GM23338 (cell line): ENCODE measurements around the gene KYAT1. TPM values are rescaled to one million over a fixed set of nuclear protein-coding genes. Genes with fewer than 3 reads are reported as not detected.

ENCODE experiments used
- ATAC-seq: fragments of 200-7000 bp; cut with Tn5 transposase; 3 replicates; pipeline ENCODE4 v1.9.1; 2020
- DNase-seq: peaks from one replicate; pipeline ENCODE4 v3.0.0-alpha.2; 2015; ENCODE audit warnings: low spot score
- H2AFZ ChIP-seq: fragments of 200-600 bp; sonication (generic); 2 replicates; pipeline ENCODE4 v1.8.0; 2016; ENCODE audit warnings: antibody characterized with exemption, mild to moderate bottlenecking, moderate library complexity
- H3F3A ChIP-seq: fragments of 200-600 bp; sonication (generic); replicated peaks from 2 replicates; pipeline ENCODE4 v1.8.0; 2017; ENCODE audit warnings: antibody characterized with exemption, mixed run types, low read depth
- H3K27ac ChIP-seq: fragments of 200-600 bp; sonication (generic); 2 replicates; pipeline ENCODE4 v1.6.1; 2016; ENCODE audit warnings: low read depth
- H3K27me3 ChIP-seq: fragments of 200-600 bp; sonication (generic); 2 replicates; pipeline ENCODE4 v1.8.0; 2016; ENCODE audit warnings: mild to moderate bottlenecking, mixed run types, moderate library complexity; ENCODE audit not compliant: insufficient read depth
- H3K36me3 ChIP-seq: fragments of 200-600 bp; sonication (generic); 2 replicates; pipeline ENCODE4 v1.8.0; 2016; ENCODE audit warnings: mild to moderate bottlenecking; ENCODE audit not compliant: insufficient read depth
- H3K4me1 ChIP-seq: fragments of 200-600 bp; sonication (generic); 2 replicates; pipeline ENCODE4 v1.8.0; 2016; ENCODE audit warnings: mild to moderate bottlenecking, moderate library complexity; ENCODE audit not compliant: insufficient read depth
- H3K4me2 ChIP-seq: fragments of 200-600 bp; sonication (generic); 2 replicates; pipeline ENCODE4 v1.7.1; 2017; ENCODE audit warnings: mixed run types
- H3K4me3 ChIP-seq: fragments of 200-600 bp; sonication (generic); 2 replicates; pipeline ENCODE4 v1.6.1; 2016; ENCODE audit warnings: mixed run types
- H3K79me2 ChIP-seq: fragments of 200-600 bp; sonication (generic); replicated peaks from 2 replicates; pipeline ENCODE4 v1.8.0; 2017; ENCODE audit warnings: mild to moderate bottlenecking; ENCODE audit not compliant: insufficient read depth
- H3K9me2 ChIP-seq: fragments of 200-600 bp; sonication (generic); 2 replicates; pipeline ENCODE4 v1.8.0; 2017; ENCODE audit not compliant: insufficient read depth
- H4K20me1 ChIP-seq: fragments of 200-600 bp; sonication (generic); replicated peaks from 2 replicates; pipeline ENCODE4 v1.8.0; 2017; ENCODE audit warnings: mild to moderate bottlenecking; ENCODE audit not compliant: insufficient read depth
- H3K27ac Mint-ChIP-seq: 2 replicates; pipeline ENCODE4 v1.8.0; 2020; ENCODE audit warnings: inconsistent platforms, mild to moderate bottlenecking, moderate library complexity, mixed read lengths
- H3K27me3 Mint-ChIP-seq: 3 replicates; pipeline ENCODE4 v1.8.0; 2022; ENCODE audit warnings: low read depth, mild to moderate bottlenecking, moderate library complexity, mixed read lengths, inconsistent platforms; ENCODE audit not compliant: insufficient read depth, poor library complexity
- H3K36me3 Mint-ChIP-seq: 3 replicates; pipeline ENCODE4 v1.8.0; 2021; ENCODE audit warnings: low read depth, mild to moderate bottlenecking, inconsistent platforms, moderate library complexity, mixed read lengths
- H3K4me1 Mint-ChIP-seq: 3 replicates; pipeline ENCODE4 v1.8.0; 2020; ENCODE audit warnings: mild to moderate bottlenecking, inconsistent platforms, mixed read lengths
- H3K4me3 Mint-ChIP-seq: 3 replicates; pipeline ENCODE4 v1.8.0; 2021; ENCODE audit warnings: moderate library complexity, mild to moderate bottlenecking, inconsistent platforms, mixed read lengths
- H3K9me3 Mint-ChIP-seq: 3 replicates; pipeline ENCODE4 v1.8.0; 2020; ENCODE audit warnings: moderate library complexity, mild to moderate bottlenecking, inconsistent platforms, mixed read lengths
- CREB1 ChIP-seq: fragments of 250-450 bp; sonication (Bioruptor Pico); IDR thresholded peaks from 2 replicates; pipeline ENCODE4 v1.5.0; 2020; ENCODE audit warnings: low read depth, mild to moderate bottlenecking, moderate library complexity
- EZH2phosphoT487 ChIP-seq: fragments of 200-600 bp; sonication (generic); IDR thresholded peaks from one replicate; pipeline ENCODE4 v1.8.1; 2018; ENCODE audit warnings: antibody characterized with exemption; ENCODE audit not compliant: unreplicated experiment
- JUNB ChIP-seq: IDR thresholded peaks from one replicate; pipeline ENCODE4 v1.6.1; 2016; ENCODE audit warnings: antibody characterized with exemption; ENCODE audit not compliant: unreplicated experiment
- NANOG ChIP-seq: IDR thresholded peaks from 2 replicates; pipeline ENCODE4 v1.6.1; 2016; ENCODE audit warnings: antibody characterized with exemption, borderline replicate concordance
- POLR2AphosphoS5 ChIP-seq: IDR thresholded peaks from 2 replicates; pipeline ENCODE4 v1.6.1; 2016; ENCODE audit warnings: antibody characterized with exemption, low read depth
- STAT1 ChIP-seq: IDR thresholded peaks from one replicate; pipeline ENCODE4 v1.6.1; 2016; ENCODE audit warnings: antibody characterized with exemption; ENCODE audit not compliant: unreplicated experiment
- ZNF114 ChIP-seq: fragments of 250-450 bp; sonication (Bioruptor Pico); IDR thresholded peaks from 2 replicates; pipeline ENCODE4 v1.5.0; 2020; ENCODE audit warnings: mild to moderate bottlenecking, moderate library complexity
- polyA plus RNA-seq: library from polyadenylated mRNA; unstranded; fragments of >200 nt; fragmentation: Nextera tagmentation; extraction: Ambion mirVana; gene quantifications from 2 replicates; pipeline ENCODE4 v1.2.1, GENCODE V29; 2016
- total RNA-seq: library from RNA; depleted of rRNA; stranded (reverse); fragments of >200 nt; shearing (Covaris generic); gene quantifications from 2 replicates; pipeline ENCODE4 v1.2.3, GENCODE V29; 2014
- TF ChIP-seq, protein P1 (sequence below), 2 experiments: fragments of 200-600 bp in 1 of 2; sonication (generic) in 1 of 2; conservative IDR thresholded peaks; 2 replicates each; pipeline versions ENCODE4 v1.5.1 to v1.6.1; 2016 to 2017; ENCODE audit warnings: antibody characterized with exemption in 2 of 2, low read depth in 2 of 2, mild to moderate bottlenecking in 2 of 2, moderate library complexity in 1 of 2
- TF ChIP-seq, protein P2 (sequence below): IDR thresholded peaks from 2 replicates; pipeline ENCODE4 v1.6.1; 2016; ENCODE audit warnings: antibody characterized with exemption
- TF ChIP-seq, protein P3 (sequence below): IDR thresholded peaks from one replicate; pipeline ENCODE4 v1.6.1; 2018; ENCODE audit warnings: antibody characterized with exemption; ENCODE audit not compliant: unreplicated experiment

KYAT1 gene
- total and polyA plus RNA-seq, 2 experiments from 2014 or later = 26.1 to 34.0 TPM

DNA sequence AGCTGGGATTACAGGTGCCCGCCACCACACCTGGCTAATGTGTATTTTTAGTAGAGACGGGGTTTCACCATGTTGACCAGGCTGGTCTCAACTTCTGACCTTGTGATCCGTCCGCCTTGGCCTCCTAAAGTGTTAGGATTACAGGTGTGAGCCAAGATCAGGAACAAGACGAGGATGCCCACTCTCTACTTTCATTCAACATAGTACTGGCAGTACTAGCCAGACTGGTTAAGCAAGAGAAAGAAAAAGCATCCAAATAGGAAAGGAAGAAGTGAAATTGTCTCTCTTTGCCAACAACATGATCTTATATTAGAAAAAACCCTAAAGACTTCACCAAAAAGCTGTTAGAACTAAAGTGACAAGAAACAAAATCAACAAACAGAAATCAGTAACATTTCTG, 70.9 kb downstream of the KYAT1 start:
- Histone ChIP-seq H3K27ac (0 out of 2 replicates have a peak overlapping the region, but pooled peaks have one; percentile 10), H3F3A (0 out of 2 replicates have a peak, but pooled peaks cover 4% of the 10 kb centered on the region), H3K4me1 (no peaks in the 10 kb centered on the region), H3K4me2 (no peak overlapping the region), H3K27me3 (no peaks in the 10 kb centered on the region), H3K4me3 (no peak overlapping the region), H4K20me1 (0 out of 2 replicates have a peak, but pooled peaks cover 3% of the 10 kb centered on the region), H3K79me2 (no peaks in the 10 kb centered on the region), H3K36me3 (no peaks in the 10 kb centered on the region), H2AFZ (no peak overlapping the region), H3K9me2 (no peaks in the 10 kb centered on the region)
- Mint-ChIP-seq H3K36me3 (peaks cover 11% of the 10 kb centered on the region), H3K4me1 (no peaks in the 10 kb centered on the region), H3K27me3 (peaks cover 10% of the 10 kb centered on the region), H3K9me3 (no peaks in the 10 kb centered on the region), H3K27ac (no peak overlapping the region), H3K4me3 (no peak overlapping the region)
- ATAC-seq = no peak
- DNase-seq = no peak
- TF ChIP-seq STAT1 (no peak), NANOG (no peak), EZH2phosphoT487 (no peak), ZNF114 (CRISPR knock-in tag) (no peak), CREB1 (CRISPR knock-in tag) (no peak), JUNB (no peak)
- TF ChIP-seq, protein P1, sequence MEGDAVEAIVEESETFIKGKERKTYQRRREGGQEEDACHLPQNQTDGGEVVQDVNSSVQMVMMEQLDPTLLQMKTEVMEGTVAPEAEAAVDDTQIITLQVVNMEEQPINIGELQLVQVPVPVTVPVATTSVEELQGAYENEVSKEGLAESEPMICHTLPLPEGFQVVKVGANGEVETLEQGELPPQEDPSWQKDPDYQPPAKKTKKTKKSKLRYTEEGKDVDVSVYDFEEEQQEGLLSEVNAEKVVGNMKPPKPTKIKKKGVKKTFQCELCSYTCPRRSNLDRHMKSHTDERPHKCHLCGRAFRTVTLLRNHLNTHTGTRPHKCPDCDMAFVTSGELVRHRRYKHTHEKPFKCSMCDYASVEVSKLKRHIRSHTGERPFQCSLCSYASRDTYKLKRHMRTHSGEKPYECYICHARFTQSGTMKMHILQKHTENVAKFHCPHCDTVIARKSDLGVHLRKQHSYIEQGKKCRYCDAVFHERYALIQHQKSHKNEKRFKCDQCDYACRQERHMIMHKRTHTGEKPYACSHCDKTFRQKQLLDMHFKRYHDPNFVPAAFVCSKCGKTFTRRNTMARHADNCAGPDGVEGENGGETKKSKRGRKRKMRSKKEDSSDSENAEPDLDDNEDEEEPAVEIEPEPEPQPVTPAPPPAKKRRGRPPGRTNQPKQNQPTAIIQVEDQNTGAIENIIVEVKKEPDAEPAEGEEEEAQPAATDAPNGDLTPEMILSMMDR (conservative IDR thresholded peaks at IDR 0.05; ENCODE audit: low read depth in 2 of 2) = no peak
- TF ChIP-seq, protein P2, sequence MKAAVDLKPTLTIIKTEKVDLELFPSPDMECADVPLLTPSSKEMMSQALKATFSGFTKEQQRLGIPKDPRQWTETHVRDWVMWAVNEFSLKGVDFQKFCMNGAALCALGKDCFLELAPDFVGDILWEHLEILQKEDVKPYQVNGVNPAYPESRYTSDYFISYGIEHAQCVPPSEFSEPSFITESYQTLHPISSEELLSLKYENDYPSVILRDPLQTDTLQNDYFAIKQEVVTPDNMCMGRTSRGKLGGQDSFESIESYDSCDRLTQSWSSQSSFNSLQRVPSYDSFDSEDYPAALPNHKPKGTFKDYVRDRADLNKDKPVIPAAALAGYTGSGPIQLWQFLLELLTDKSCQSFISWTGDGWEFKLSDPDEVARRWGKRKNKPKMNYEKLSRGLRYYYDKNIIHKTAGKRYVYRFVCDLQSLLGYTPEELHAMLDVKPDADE = no peak
- TF ChIP-seq, protein P3, sequence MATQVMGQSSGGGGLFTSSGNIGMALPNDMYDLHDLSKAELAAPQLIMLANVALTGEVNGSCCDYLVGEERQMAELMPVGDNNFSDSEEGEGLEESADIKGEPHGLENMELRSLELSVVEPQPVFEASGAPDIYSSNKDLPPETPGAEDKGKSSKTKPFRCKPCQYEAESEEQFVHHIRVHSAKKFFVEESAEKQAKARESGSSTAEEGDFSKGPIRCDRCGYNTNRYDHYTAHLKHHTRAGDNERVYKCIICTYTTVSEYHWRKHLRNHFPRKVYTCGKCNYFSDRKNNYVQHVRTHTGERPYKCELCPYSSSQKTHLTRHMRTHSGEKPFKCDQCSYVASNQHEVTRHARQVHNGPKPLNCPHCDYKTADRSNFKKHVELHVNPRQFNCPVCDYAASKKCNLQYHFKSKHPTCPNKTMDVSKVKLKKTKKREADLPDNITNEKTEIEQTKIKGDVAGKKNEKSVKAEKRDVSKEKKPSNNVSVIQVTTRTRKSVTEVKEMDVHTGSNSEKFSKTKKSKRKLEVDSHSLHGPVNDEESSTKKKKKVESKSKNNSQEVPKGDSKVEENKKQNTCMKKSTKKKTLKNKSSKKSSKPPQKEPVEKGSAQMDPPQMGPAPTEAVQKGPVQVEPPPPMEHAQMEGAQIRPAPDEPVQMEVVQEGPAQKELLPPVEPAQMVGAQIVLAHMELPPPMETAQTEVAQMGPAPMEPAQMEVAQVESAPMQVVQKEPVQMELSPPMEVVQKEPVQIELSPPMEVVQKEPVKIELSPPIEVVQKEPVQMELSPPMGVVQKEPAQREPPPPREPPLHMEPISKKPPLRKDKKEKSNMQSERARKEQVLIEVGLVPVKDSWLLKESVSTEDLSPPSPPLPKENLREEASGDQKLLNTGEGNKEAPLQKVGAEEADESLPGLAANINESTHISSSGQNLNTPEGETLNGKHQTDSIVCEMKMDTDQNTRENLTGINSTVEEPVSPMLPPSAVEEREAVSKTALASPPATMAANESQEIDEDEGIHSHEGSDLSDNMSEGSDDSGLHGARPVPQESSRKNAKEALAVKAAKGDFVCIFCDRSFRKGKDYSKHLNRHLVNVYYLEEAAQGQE = no peak

DNA sequence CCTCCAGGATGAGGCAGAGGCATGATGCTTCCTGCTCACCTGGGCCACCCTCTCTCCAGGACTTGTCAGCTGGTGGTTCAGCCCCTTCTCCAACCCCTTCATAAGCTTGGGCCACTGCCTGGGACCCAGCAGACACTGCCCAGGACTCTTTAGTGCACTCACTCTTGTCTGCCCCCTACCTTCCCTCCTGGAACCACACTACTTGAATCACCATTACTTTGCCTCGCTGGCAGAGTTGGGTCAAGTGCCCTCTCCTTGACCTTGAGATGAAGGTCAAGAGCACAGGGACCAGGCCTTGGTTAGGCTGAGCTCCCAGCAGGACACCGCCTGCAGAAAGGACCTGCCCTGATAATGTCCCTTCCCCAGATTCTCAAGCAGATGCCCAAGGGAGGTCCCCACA, 71.9 kb downstream of the KYAT1 start:
- Mint-ChIP-seq H3K27me3 (peaks cover 6% of the 10 kb centered on the region), H3K4me3 (no peak overlapping the region), H3K36me3 (peaks cover 15% of the 10 kb centered on the region), H3K9me3 (no peaks in the 10 kb centered on the region), H3K4me1 (no peaks in the 10 kb centered on the region), H3K27ac (peak overlapping the region; percentile 75)
- no peaks in the 10 kb centered on the region for H3K79me2 ChIP-seq
- 0 out of 2 replicates have a peak overlapping the region, but pooled peaks have one; percentile 19 for H3K27ac ChIP-seq
- H2AFZ ChIP-seq = no peak overlapping the region
- H3K9me2 ChIP-seq = no peaks in the 10 kb centered on the region
- no peaks in the 10 kb centered on the region for H3K27me3 ChIP-seq
- H3K4me3 ChIP-seq = no peak overlapping the region
- H3K4me2 ChIP-seq = no peak overlapping the region
- H3F3A ChIP-seq = 0 out of 2 replicates have a peak, but pooled peaks cover 4% of the 10 kb centered on the region
- no peaks in the 10 kb centered on the region for H3K4me1 ChIP-seq
- TF ChIP-seq POLR2AphosphoS5 = no peak
- TF ChIP-seq EZH2phosphoT487 = no peak
- TF ChIP-seq, protein P1 (conservative IDR thresholded peaks at IDR 0.05; ENCODE audit: low read depth in 2 of 2) = peak; percentile 27 to 42; a peak in 3 of 4 replicates
- H3K36me3 ChIP-seq = no peaks in the 10 kb centered on the region
- DNase-seq (peak; percentile 30), ATAC-seq (peak; percentile 79)
- H4K20me1 ChIP-seq = peaks cover 3% of the 10 kb centered on the region; the same call in 1 of the 2 replicates
